Measurements from ENCODE around the gene DCUN1D2.

DCUN1D2 gene

DNA sequence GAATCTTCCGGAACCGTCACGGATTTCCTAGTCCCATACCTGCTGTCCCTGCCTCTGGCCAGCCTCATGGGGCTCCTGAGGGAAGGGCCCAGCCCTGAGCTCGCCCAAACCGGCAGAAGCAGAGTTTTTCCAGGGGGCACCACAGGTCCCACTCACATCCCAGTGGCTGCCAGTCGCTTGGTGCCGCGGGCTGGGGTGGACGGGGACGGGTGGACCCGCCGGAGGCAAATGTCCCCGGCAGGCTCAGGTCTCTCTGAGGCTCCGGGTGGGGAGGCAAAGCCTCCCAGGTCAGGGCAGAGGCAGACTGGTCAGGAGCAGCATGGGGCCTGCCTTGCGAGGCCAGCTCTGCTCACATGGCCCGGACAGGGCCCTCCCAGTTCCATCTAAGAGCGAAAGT, 62.0 kb downstream of the DCUN1D2 start:
- DNase-seq (ENCODE audit: low read depth) = no peak
- H3K4me3 ChIP-seq (ENCODE audit: control insufficient read depth, low read depth, low read length) = no peak overlapping the region
- TF ChIP-seq, protein P1, sequence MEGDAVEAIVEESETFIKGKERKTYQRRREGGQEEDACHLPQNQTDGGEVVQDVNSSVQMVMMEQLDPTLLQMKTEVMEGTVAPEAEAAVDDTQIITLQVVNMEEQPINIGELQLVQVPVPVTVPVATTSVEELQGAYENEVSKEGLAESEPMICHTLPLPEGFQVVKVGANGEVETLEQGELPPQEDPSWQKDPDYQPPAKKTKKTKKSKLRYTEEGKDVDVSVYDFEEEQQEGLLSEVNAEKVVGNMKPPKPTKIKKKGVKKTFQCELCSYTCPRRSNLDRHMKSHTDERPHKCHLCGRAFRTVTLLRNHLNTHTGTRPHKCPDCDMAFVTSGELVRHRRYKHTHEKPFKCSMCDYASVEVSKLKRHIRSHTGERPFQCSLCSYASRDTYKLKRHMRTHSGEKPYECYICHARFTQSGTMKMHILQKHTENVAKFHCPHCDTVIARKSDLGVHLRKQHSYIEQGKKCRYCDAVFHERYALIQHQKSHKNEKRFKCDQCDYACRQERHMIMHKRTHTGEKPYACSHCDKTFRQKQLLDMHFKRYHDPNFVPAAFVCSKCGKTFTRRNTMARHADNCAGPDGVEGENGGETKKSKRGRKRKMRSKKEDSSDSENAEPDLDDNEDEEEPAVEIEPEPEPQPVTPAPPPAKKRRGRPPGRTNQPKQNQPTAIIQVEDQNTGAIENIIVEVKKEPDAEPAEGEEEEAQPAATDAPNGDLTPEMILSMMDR (IDR thresholded peaks at IDR 0.05; ENCODE audit: control insufficient read depth, insufficient read depth, low read depth, low read length, missing control alignments) = no peak

DNA sequence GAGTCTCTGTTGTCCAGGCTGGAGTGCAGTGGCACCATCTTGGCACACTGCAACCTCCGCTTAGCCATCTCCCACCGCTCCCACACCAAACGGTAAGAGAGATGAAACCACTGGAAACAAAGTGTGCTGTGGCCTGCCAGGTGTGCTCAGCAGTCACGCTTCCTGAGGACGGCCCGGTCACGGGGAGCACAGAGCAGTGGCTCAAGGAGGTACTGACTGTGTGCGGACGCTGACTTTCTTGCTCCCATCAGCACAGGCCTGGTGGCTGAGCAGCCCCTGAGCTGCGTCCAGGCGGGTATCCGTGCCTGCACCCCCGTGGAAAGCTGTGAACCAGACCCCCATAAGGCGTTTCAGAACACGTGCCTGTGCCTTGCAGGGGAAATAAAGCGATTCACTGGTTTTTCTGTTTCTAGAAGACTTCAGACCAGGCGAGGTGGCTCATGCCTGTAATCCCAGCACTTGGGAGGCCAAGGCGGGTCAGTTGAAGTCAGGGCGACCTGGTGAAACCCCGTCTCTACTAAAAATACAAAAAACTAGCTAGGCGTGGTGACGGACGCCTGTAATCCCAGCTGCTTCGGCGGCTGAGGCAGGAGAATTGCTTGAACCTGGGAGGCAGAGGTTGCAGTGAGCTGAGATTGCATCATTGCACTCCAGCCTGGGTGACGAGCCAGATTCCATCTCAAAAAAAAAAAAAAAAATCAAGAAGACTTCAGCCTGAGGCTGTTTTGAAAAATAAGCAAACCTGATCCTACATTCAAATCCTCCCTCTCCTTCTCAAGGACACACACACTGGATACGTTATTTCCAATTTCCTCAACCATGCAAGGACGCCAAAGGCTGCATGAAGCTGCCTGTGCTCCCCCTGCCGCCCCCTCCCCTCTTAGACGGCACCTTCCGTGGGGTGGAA, 62.7 kb downstream of the DCUN1D2 start:
- DNase-seq (ENCODE audit: low read depth) = no peak
- H3K4me3 ChIP-seq (ENCODE audit: control insufficient read depth, low read depth, low read length) = no peak overlapping the region
- TF ChIP-seq, protein P1 (IDR thresholded peaks at IDR 0.05; ENCODE audit: control insufficient read depth, insufficient read depth, low read depth, low read length, missing control alignments) = no peak

DNA sequence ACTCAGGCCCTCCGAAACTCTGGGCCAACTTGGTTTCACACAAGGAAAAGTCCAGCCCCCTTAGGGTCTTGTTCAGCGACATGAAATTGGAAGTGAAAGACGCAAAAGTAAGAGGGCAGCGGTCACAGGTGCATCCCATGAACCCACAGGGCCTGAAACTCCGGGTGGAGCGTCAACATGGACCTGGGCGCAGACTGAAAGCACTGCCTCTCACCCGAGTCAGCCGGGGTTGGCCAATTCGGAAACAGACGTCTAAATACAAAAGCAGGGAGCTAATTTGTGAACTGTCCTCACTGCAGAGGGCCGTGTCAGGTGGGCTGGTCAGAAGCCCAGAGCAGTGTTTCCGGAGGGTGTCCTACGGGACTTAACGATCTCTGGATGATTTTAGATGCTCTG, 63.9 kb downstream of the DCUN1D2 start:
- TF ChIP-seq, protein P1 (IDR thresholded peaks at IDR 0.05; ENCODE audit: control insufficient read depth, insufficient read depth, low read depth, low read length, missing control alignments) = no peak
- no peak for DNase-seq (ENCODE audit: low read depth)
- H3K4me3 ChIP-seq (ENCODE audit: control insufficient read depth, low read depth, low read length) = no peak overlapping the region

DNA sequence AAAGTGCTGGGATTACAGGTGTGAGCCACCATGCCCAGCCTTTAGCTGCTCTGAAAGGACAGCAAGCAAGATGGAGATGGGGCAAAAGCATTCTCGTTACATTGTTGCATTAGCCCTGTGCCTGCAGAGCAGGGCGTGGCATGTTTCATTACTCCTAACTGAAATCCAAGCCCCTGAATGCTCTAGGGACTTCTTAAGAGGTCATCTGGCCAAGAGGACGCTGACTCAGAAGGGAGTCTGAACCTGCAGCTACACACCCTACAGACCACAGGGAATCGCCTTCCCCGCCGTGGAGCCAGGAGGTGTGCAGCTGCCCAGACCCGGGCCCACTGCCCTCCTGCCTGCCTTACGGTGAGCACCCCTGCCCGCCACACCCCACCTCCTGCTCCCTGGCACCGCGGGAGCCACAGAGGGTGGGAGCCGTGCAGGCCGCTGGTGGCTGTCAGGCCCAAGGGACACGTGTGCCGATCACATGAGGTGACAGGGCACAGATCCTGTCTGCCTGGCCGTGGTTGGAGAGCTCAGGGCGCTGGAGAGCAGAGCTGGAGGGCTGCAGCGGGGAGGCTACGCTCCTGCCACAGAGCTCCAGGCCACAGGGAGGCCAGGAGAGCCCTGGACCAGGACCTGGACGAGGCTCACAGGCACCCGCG, 64.4 kb downstream of the DCUN1D2 start:
- H3K4me3 ChIP-seq (ENCODE audit: control insufficient read depth, low read depth, low read length) = no peak overlapping the region
- TF ChIP-seq, protein P1 (IDR thresholded peaks at IDR 0.05; ENCODE audit: control insufficient read depth, insufficient read depth, low read depth, low read length, missing control alignments) = no peak
- no peak for DNase-seq (ENCODE audit: low read depth)

DNA sequence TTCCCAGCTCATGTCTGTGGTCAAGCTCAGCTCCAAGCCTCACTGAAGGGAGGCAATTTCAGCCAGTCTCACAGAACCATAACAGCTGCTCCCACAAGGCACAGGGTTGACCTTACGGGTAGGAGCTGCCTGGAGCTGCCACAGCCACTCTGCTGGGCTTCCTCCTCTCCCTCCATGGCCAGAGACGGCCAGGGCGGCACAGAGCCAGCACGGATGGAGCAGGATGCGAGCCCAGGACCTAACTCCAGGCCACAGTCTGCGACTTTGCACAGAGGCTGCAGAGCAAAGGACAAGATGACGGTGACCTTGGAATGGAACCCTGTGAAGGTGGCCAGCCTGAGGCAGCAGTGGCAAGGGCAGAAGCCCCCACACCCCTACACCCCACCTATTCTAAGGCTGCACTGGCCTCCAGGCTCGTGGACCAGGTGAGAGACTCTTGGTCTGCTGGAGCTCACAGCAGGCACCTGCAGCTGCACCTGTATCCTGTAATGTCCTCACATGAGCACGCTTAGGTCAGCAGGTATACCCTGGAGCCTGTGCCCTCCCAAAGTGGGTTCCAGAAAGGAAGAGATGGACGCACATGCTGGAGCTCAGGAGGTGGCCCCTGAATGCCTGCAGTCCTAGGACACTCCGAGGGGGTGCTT, 66.9 kb downstream of the DCUN1D2 start:
- TF ChIP-seq, protein P1 (IDR thresholded peaks at IDR 0.05; ENCODE audit: control insufficient read depth, insufficient read depth, low read depth, low read length, missing control alignments) = no peak
- H3K4me3 ChIP-seq (ENCODE audit: control insufficient read depth, low read depth, low read length) = no peak overlapping the region
- DNase-seq (ENCODE audit: low read depth) = no peak

DNA sequence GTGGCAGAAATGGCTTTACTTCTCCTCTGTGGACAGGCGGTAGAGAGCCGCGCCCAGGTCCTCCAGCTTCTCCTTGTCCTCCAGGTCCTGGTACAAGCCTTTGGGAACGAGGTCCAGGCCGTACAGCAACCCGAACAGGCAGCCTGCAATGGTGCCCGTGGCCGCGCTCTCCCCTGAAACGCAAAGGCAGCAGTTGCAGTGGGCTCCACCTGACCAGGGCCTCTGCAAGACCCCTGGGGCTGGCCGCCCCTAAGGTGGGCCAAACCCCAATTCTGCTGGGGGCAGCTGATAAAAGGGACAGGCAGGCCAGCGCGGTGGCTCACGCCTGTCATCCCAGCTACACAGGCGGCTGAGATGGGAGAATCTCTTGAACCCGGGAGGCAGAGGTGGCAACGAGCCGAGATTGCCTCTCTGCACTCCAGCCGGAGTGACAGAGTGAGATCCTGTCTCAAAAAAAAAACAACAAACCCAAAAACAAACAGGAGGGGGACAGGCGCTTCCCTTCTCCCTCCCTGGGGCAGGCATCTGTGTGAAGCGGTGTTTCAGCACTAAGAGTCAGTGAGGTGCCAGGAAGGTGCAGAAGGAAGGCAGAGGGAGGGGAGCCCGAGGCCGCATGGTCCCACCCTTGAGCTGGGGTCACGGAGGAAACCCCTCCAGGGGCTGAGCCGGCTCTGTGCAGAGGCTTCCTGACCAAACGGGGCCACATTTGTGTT, 67.5 kb downstream of the DCUN1D2 start:
- H3K4me3 ChIP-seq (ENCODE audit: control insufficient read depth, low read depth, low read length) = no peak overlapping the region
- DNase-seq (ENCODE audit: low read depth) = no peak

More for the DNA sequence above, 67.5 kb downstream of the DCUN1D2 start:
- TF ChIP-seq, protein P1 (IDR thresholded peaks at IDR 0.05; ENCODE audit: control insufficient read depth, insufficient read depth, low read depth, low read length, missing control alignments) = no peak
